Mucosa of stomach (tissue), 1 donor: ENCODE measurements around the gene CALY.

Experiments
- H3K27me3 ChIP-seq: one replicate; pipeline ENCODE4 v1.7.0; 2013; ENCODE audit warnings: mild to moderate bottlenecking, low read length; ENCODE audit not compliant: control insufficient read depth, insufficient read depth
- H3K36me3 ChIP-seq: one replicate; pipeline ENCODE4 v1.7.0; 2013; ENCODE audit warnings: low read length; ENCODE audit not compliant: control insufficient read depth, insufficient read depth
- H3K4me1 ChIP-seq: one replicate; pipeline ENCODE4 v1.7.0; 2013; ENCODE audit warnings: mild to moderate bottlenecking, low read length; ENCODE audit not compliant: control insufficient read depth, insufficient read depth
- H3K4me3 ChIP-seq: one replicate; pipeline ENCODE4 v1.7.0; 2013; ENCODE audit warnings: low read length
- H3K9ac ChIP-seq: one replicate; pipeline ENCODE4 v1.7.0; 2013; ENCODE audit warnings: mild to moderate bottlenecking, low read length, moderate library complexity
- H3K9me3 ChIP-seq: one replicate; pipeline ENCODE4 v1.7.0; 2013; ENCODE audit warnings: mild to moderate bottlenecking, low read length, moderate library complexity; ENCODE audit not compliant: control insufficient read depth
- donor health status: Pancreatic carcinoma.

The CALY gene

DNA sequence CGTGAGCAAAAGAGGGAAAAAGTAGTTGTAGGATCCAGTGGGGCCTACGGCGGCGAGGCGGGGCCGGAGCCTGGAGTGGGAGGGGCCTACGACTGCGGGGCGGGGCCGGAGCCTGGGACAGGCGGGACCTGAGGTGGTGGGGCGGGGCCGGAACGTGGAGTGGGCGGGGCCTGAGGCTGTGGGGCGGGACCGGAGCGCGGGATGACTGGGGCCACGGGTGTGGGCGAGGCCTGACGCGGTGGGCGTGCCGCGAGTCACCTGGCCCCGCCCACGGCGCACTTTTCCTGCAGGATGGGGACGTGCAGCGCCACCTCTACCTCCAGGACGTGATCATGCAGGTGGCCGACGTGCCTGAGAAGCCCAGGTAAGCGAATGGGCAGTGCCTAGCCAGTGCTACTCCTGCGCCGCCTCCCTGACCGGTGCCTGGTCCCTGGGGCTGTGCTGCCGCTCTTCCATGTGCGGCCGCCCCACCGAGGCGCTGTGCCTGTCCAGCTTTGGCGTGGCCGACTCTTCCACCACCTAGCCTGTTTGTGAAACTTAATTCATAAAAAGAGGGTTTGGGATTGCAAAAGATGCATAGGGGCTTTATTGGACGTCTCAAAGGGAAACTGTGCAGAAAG, 27.5 kb downstream of the CALY start:
- Histone ChIP-seq H3K9me3 (no peaks in the 10 kb centered on the region), H3K4me1 (peaks cover 27% of the 10 kb centered on the region), H3K9ac (peak overlapping the region; percentile 88), H3K36me3 (no peaks in the 10 kb centered on the region), H3K4me3 (peak overlapping the region; percentile 68), H3K27me3 (no peaks in the 10 kb centered on the region)

- H3K36me3 ChIP-seq = no peaks in the 10 kb centered on the region
- peak within 1 kb of the TSS; percentile 68 for H3K4me3 ChIP-seq
- peaks cover 27% of the 10 kb centered on the region for H3K4me1 ChIP-seq
- peak within 1 kb of the TSS; percentile 88 for H3K9ac ChIP-seq
- no peaks in the 10 kb centered on the region for H3K27me3 ChIP-seq
- H3K9me3 ChIP-seq = no peaks in the 10 kb centered on the region
These were observed 28.1 kb downstream of the CALY start, which contains the start of the genes TUBGCP2 and ZNF511 for GRCh38 chr10:133308421-133309099. TSS of gene TUBGCP2 (minus strand) at chr10:133308872. CDS start at chr10:133302941, 5,931 bp downstream. TSS of gene ZNF511 (plus strand) at chr10:133308914. CDS start at chr10:133308944, 30 bp downstream.

DNA sequence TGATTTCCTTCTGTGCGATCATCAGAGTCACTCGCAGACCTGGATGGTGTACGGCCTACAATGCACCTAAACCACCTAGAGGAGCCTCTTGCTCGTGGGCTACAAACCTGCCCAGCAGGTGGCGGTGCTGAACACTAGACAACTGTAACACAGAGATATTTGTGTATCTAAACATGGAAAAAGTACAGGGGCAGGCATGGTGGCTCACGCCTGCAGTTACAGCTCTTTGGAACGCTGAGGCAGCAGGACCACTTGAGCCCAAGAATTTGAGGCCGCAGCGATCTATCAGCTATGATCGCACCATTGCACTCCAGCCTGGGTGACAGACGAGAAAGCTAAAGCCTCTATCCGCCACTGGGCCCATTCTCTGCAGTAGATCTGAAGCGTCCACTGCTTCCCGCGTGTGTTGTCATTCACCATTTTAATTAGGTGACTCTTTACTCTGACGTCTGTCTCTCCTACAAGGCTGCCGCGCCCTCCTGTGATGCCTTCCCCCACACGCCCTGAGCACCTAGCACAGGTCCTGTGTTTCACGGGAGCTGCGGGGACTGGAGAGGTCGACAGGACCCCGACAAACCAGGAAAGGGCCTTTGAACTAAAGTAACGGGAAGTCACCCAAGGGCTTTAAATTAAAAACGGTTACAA, 28.8 kb downstream of the CALY start:
- Histone ChIP-seq H3K4me3 (peak overlapping the region; percentile 68), H3K9ac (peak overlapping the region; percentile 88), H3K9me3 (no peaks in the 10 kb centered on the region), H3K4me1 (peaks cover 27% of the 10 kb centered on the region), H3K27me3 (no peaks in the 10 kb centered on the region), H3K36me3 (no peaks in the 10 kb centered on the region)

DNA sequence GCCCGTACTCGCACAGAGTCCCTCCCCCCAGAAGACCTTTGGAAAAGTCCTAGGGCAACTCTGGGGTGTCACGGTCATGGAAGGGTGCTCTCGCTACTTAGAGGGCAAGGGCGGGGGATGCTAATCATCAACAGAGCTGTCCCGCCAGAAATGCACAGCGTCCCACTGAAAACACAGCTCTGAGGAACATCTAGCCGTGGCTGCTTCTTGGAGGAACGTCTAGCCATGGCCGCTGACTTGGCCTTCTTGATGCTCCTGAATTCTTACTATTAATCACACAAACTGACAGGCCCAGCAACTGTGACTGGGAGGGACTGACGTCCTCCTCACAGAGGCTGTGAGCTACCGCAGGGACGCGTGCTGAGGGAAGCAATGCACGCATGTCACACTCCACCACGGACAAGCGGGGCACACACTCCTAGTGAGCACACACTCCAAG, 29.7 kb downstream of the CALY start:
- Histone ChIP-seq H3K9ac (no peak overlapping the region), H3K4me3 (no peak overlapping the region), H3K27me3 (no peaks in the 10 kb centered on the region), H3K36me3 (peaks cover 5% of the 10 kb centered on the region), H3K9me3 (no peaks in the 10 kb centered on the region), H3K4me1 (peaks cover 27% of the 10 kb centered on the region)

GRCh38 chr10:133306097-133306476, 30.6 kb downstream of the CALY start:
- no peak overlapping the region for H3K9ac ChIP-seq
- H3K27me3 ChIP-seq = no peaks in the 10 kb centered on the region
- H3K4me3 ChIP-seq = no peak overlapping the region
- peaks cover 5% of the 10 kb centered on the region for H3K36me3 ChIP-seq
- H3K4me1 ChIP-seq = peaks cover 27% of the 10 kb centered on the region
- H3K9me3 ChIP-seq = no peaks in the 10 kb centered on the region

DNA sequence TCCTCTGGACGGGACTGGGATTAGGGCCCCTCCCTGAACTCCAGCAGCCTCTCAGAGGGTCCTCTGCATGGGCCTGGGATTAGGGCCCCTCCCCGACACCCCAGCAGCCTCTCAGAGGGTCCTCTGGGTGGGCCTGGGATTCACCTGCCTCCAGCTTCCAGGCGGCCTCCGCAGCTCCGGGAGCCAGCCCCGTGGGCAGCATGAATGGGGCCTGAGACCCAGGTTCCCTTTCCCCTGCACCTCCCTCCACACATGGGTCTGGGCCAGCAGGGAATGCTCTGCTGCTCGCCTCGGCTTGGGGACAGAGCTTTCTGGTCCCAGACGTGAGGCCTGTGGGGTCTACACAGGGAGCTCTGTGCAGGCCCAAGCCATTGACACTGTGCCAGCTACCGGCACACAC, 33.5 kb downstream of the CALY start:
- Histone ChIP-seq H3K9ac (no peak overlapping the region), H3K36me3 (peaks cover 5% of the 10 kb centered on the region), H3K9me3 (no peaks in the 10 kb centered on the region), H3K4me1 (peaks cover 13% of the 10 kb centered on the region), H3K27me3 (no peaks in the 10 kb centered on the region), H3K4me3 (no peak overlapping the region)

DNA sequence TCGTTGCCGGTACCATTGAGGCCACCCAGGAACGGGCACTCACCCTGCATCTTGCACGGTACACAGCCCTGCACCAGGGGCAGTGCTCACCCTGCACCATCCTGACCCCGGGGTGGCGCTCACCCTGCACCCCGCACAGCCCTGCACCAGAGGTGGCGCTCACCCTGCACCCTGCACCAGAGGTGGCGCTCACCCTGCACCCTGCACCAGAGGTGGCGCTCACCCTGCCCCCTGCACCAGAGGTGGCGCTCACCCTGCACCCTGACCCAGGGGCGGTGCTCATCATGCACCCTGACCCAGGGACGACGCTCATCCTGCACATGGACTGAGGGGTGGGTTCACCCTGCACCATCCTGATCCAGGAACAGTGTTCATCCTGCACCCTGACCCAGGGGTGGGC, 34.5 kb downstream of the CALY start:
- Histone ChIP-seq H3K36me3 (peaks cover 10% of the 10 kb centered on the region), H3K9me3 (no peaks in the 10 kb centered on the region), H3K4me1 (peaks cover 9% of the 10 kb centered on the region), H3K9ac (no peak overlapping the region), H3K27me3 (no peaks in the 10 kb centered on the region), H3K4me3 (no peak overlapping the region)

DNA sequence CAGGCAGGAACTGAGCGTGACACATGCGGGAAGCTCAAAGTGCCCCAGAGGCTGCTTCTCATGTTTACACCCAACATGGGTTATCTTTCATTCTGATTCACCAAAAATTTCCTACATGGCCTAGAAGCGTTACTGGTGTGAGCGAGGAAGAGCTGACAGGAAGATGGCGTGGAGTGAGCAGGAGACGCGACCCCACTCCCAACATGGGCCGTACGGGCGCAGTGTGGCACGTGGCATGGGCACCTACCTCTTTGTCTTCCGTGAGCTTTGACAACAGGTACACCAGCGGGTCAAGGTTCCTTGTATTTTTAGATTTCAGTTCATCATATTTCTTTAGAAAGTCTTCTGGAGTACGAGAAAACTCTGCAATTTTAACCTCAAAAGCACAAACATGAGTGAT, 37.0 kb downstream of the CALY start:
- H3K9me3 ChIP-seq = no peaks in the 10 kb centered on the region
- H3K36me3 ChIP-seq = peaks cover 10% of the 10 kb centered on the region
- no peak overlapping the region for H3K4me3 ChIP-seq

DNA sequence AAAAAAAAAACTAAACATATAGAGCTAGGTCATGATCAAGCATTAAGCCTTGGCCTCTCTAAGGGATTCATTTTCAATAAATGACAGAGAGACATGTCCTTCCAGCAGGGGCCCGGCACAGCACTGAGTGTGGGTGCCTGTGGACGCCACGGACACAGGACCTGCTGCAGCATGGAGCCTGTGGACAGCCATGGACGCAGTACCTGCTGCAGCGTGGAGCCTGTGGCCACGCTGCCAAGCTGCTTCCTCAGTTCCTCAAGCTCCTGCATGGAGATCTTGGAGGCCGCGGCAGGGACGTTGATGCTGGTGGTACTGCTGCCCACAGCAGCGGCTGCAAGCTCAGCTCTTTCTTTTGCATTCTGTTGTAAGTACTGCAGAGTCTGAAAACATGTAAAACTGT, 37.5 kb downstream of the CALY start:
- no peaks in the 10 kb centered on the region for H3K27me3 ChIP-seq
- H3K9ac ChIP-seq = no peak overlapping the region
- H3K36me3 ChIP-seq = peaks cover 10% of the 10 kb centered on the region

More for the DNA sequence above, 37.0 kb downstream of the CALY start:
- Histone ChIP-seq H3K9ac (no peak overlapping the region), H3K27me3 (no peaks in the 10 kb centered on the region), H3K4me1 (no peaks in the 10 kb centered on the region)

DNA sequence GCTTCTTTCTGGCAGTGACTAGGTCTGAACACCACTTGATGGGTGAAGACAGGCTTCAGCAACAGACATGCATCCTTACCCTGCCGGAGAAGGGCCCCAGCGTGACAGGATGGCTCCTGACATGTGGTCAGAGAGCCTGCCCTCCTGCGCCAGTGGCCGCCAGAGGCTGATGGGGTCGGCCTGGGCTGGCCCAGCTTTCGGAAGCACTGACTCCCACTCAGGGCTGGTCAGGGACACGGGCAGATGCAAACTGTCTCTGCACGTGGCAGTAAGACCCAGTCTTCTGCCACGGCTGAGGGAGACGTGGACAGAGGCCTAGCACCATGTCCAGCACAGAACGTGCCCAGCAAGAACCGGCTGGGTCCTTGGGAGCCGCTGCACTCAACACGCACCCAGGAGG, 38.2 kb downstream of the CALY start:
- no peaks in the 10 kb centered on the region for H3K9me3 ChIP-seq
- peaks cover 10% of the 10 kb centered on the region for H3K36me3 ChIP-seq
- H3K9ac ChIP-seq = no peak overlapping the region
- H3K4me1 ChIP-seq = no peaks in the 10 kb centered on the region
- no peaks in the 10 kb centered on the region for H3K27me3 ChIP-seq
- H3K4me3 ChIP-seq = no peak overlapping the region

More for the DNA sequence above, 37.5 kb downstream of the CALY start:
- H3K4me1 ChIP-seq = no peaks in the 10 kb centered on the region
- no peaks in the 10 kb centered on the region for H3K9me3 ChIP-seq
- H3K4me3 ChIP-seq = no peak overlapping the region

- Histone ChIP-seq H3K9me3 (no peaks in the 10 kb centered on the region), H3K9ac (no peak overlapping the region), H3K36me3 (peaks cover 11% of the 10 kb centered on the region), H3K4me3 (no peak overlapping the region), H3K27me3 (no peaks in the 10 kb centered on the region), H3K4me1 (no peaks in the 10 kb centered on the region)
These were observed 39.2 kb downstream of the CALY start for GRCh38 chr10:133297504-133297903.
